ENCODE results near the gene ANXA5.

- no peak for TF ChIP-seq CTCF (IDR thresholded peaks at IDR 0.05; ENCODE audit: low read depth, low read length)
- TF ChIP-seq POLR2A (IDR thresholded peaks at IDR 0.05; ENCODE audit: extremely low read depth, insufficient read length) = no peak
- TF ChIP-seq, protein P1, sequence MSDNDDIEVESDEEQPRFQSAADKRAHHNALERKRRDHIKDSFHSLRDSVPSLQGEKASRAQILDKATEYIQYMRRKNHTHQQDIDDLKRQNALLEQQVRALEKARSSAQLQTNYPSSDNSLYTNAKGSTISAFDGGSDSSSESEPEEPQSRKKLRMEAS (IDR thresholded peaks at IDR 0.05; ENCODE audit: low read depth, low read length) = no peak
- TF ChIP-seq MYC (IDR thresholded peaks at IDR 0.05; ENCODE audit: low read depth, low read length) = no peak
Measured at GRCh38 chr4:121693450-121693849, 3.3 kb downstream of the ANXA5 start.

Measured in NB4 (cell line).